MM.1S (cell line): ENCODE results near the gene POTEG.
"Not testable (repeated sequence)": the region's sequence is repeated elsewhere in the genome, so short reads cannot be mapped to it uniquely, and the experiment has no call there.

Source experiments
- EZH2 ChIP-seq: fragments of 300-600 bp; sonication (generic); optimal IDR thresholded peaks from 2 replicates; pipeline ENCODE3; 2017; ENCODE audit warnings: low read depth, mild to moderate bottlenecking, antibody characterized with exemption, low read length, mixed read lengths
- EZH2phosphoT487 ChIP-seq: fragments of 300-600 bp; sonication (generic); IDR thresholded peaks from 2 replicates; pipeline ENCODE4 v1.6.1; 2018; ENCODE audit warnings: antibody characterized with exemption, low read length
- TF ChIP-seq, protein P1 (sequence below): fragments of 300-600 bp; sonication (generic); IDR thresholded peaks from 2 replicates; pipeline ENCODE4 v1.5.1; 2016; ENCODE audit warnings: antibody characterized with exemption, low read length, mixed read lengths

DNA sequence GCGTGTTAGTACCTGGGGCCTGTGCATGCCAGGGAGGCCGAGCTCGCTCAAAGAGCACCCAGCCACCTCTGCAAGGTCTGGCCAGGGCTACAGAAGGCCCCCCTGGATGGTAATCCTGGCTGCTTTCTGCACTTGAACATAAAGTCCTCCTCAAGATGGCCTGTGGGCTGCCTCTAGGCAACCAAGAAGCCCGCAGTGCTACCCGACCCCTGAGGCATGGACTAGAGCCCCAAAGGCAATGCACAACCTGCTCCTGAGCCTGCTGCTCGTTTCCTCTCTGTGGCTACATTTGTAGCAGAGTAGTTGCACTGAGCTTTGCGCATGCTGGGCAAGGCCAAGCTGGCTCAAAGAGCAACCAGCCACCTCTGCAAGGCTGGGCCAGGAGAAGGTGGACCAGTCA, 47.8 kb downstream of the POTEG start:
- TF ChIP-seq, protein P1, sequence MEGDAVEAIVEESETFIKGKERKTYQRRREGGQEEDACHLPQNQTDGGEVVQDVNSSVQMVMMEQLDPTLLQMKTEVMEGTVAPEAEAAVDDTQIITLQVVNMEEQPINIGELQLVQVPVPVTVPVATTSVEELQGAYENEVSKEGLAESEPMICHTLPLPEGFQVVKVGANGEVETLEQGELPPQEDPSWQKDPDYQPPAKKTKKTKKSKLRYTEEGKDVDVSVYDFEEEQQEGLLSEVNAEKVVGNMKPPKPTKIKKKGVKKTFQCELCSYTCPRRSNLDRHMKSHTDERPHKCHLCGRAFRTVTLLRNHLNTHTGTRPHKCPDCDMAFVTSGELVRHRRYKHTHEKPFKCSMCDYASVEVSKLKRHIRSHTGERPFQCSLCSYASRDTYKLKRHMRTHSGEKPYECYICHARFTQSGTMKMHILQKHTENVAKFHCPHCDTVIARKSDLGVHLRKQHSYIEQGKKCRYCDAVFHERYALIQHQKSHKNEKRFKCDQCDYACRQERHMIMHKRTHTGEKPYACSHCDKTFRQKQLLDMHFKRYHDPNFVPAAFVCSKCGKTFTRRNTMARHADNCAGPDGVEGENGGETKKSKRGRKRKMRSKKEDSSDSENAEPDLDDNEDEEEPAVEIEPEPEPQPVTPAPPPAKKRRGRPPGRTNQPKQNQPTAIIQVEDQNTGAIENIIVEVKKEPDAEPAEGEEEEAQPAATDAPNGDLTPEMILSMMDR, result not testable (repeated sequence)
- not testable (repeated sequence) for TF ChIP-seq EZH2, EZH2phosphoT487
